HepG2 (cell line): ENCODE measurements around the gene GRM7. TPM values are rescaled to one million over a fixed set of nuclear protein-coding genes. Genes with fewer than 3 reads are reported as not detected.
A peak's percentile ranks its signal among the peaks of the same experiment; 100 is the strongest.

Experiments used
- ATAC-seq: fragments of 200-7000 bp; cut with Tn5 transposase; 3 replicates; pipeline ENCODE4 v1.9.1; 2020; ENCODE audit warnings: mild to moderate bottlenecking, moderate library complexity
- BruUV-seq: library from RNA; stranded (reverse); fragments of 400-500 nt; replicated peaks from 2 replicates; lab custom pipeline; 2021; lab: Mats Ljungman, UMichigan
- CTCF ChIA-PET: fragments of 300-600 bp; formaldehyde crosslinking; extraction: SDS; loops from one replicate; lab custom pipeline; 2021; ENCODE audit warnings: low total read pairs, inconsistent platforms, low intra/inter-chr PET ratio; lab: Yijun Ruan, JAX
- POLR2A ChIA-PET: fragments of 350-600 bp; sonication (Branson Sonifier 250); formaldehyde crosslinking; loops from one replicate; lab custom pipeline; 2020; ENCODE audit warnings: antibody characterized with exemption, inconsistent platforms; lab: Yijun Ruan, JAX
- DNase-seq: peaks from one replicate; pipeline ENCODE4 v3.0.0-alpha.2; 2015; ENCODE audit warnings: low spot score
- FAIRE-seq: peaks from 3 replicates; lab custom pipeline; 2011; peaks lifted over from hg19 to GRCh38; lab: Jason Lieb, UNC
- H2AFZ ChIP-seq: one replicate; pipeline ENCODE4 v1.6.1; 2011; ENCODE audit warnings: low read length, inconsistent platforms
- H3K27ac ChIP-seq: fragments of 300-600 bp; 3 replicates; pipeline ENCODE4 v1.8.0; 2011; ENCODE audit warnings: mixed run types, mild to moderate bottlenecking, mixed read lengths, low read length, inconsistent platforms; ENCODE audit not compliant: insufficient read depth; ENCODE audit errors: extremely low read length
- H3K27me3 ChIP-seq, 2 experiments: fragments of 200-600 bp in 1 of 2; 2 replicates in 1 of 2; 3 replicates in 1 of 2; pipeline versions ENCODE4 v1.6.0 to v1.8.0; 2011; ENCODE audit warnings: low read length in 2 of 2, mild to moderate bottlenecking in 2 of 2, moderate library complexity in 2 of 2, inconsistent platforms in 1 of 2; ENCODE audit not compliant: insufficient read depth in 2 of 2, control insufficient read depth in 1 of 2
- H3K36me3 ChIP-seq, 2 experiments: fragments of 200-600 bp in 1 of 2; replicated peaks in 1 of 2; 2 replicates in 1 of 2; 3 replicates in 1 of 2; pipeline versions ENCODE4 v1.5.1 to v1.8.0; 2011; ENCODE audit warnings: low read length in 2 of 2, inconsistent platforms in 1 of 2; ENCODE audit not compliant: insufficient read depth in 2 of 2, control insufficient read depth in 1 of 2
- H3K4me1 ChIP-seq: 2 replicates; pipeline ENCODE4 v1.5.1; 2012; ENCODE audit warnings: low read length, inconsistent platforms; ENCODE audit not compliant: insufficient read depth
- H3K4me2 ChIP-seq: 2 replicates; pipeline ENCODE4 v1.6.0; 2011; ENCODE audit warnings: low read depth, low read length, inconsistent platforms
- H3K4me3 ChIP-seq, 3 experiments: fragments of 200-600 bp in 1 of 3; sonication (generic), shearing (Covaris generic) in 1 of 3; replicated peaks in 1 of 3; 2 replicates each; pipeline ENCODE4 v1.5.1; 2011 to 2016; ENCODE audit warnings: low read length in 3 of 3, inconsistent platforms in 2 of 3, low read depth in 2 of 3, mild to moderate bottlenecking in 2 of 3, control low read depth in 1 of 3, mixed read lengths in 1 of 3; ENCODE audit not compliant: insufficient read depth in 1 of 3
- H3K79me2 ChIP-seq: one replicate; pipeline ENCODE4 v1.6.1; 2011; ENCODE audit warnings: low read length, inconsistent platforms; ENCODE audit not compliant: insufficient read depth
- H3K9ac ChIP-seq: 2 replicates; pipeline ENCODE4 v1.6.0; 2011; ENCODE audit warnings: mild to moderate bottlenecking, low read depth, low read length, inconsistent platforms; ENCODE audit not compliant: insufficient read depth
- H3K9me3 ChIP-seq: 2 replicates; pipeline ENCODE4 v1.5.1; 2012; ENCODE audit warnings: mild to moderate bottlenecking, low read length
- H4K20me1 ChIP-seq: 2 replicates; pipeline ENCODE4 v1.6.0; 2011; ENCODE audit warnings: inconsistent platforms, mild to moderate bottlenecking, low read length, moderate library complexity; ENCODE audit not compliant: insufficient read depth
- GFI1 ChIP-seq: sonication (generic); formaldehyde crosslinking; IDR thresholded peaks from 2 replicates; pipeline ENCODE4 v1.5.0; 2020; ENCODE audit warnings: missing genetic modification reagents, mild to moderate bottlenecking, borderline replicate concordance
- KLF15 ChIP-seq: sonication (generic); formaldehyde crosslinking; IDR thresholded peaks from 2 replicates; pipeline ENCODE4 v1.8.1; 2023; ENCODE audit warnings: borderline replicate concordance, mild to moderate bottlenecking, inconsistent platforms, missing genetic modification reagents, mixed read lengths
- MAFF ChIP-seq: IDR thresholded peaks from 2 replicates; pipeline ENCODE4 v1.6.1; 2011; ENCODE audit warnings: low read depth, low read length, improper control_type of control experiment
- MTF2 ChIP-seq: sonication (generic); formaldehyde crosslinking; IDR thresholded peaks from 2 replicates; pipeline ENCODE4 v1.5.0; 2020; ENCODE audit warnings: missing genetic modification reagents, borderline replicate concordance
- NFKBIZ ChIP-seq: IDR thresholded peaks from 2 replicates; pipeline ENCODE4 v1.6.1; 2018; ENCODE audit warnings: missing genetic modification reagents, missing compliant biosample characterization
- PHF20 ChIP-seq: sonication (generic); formaldehyde crosslinking; IDR thresholded peaks from 2 replicates; pipeline ENCODE4 v1.5.0; 2020; ENCODE audit warnings: mild to moderate bottlenecking, missing genetic modification reagents
- SSRP1 ChIP-seq: IDR thresholded peaks from 2 replicates; pipeline ENCODE4 v1.6.1; 2016; ENCODE audit warnings: control low read depth
- ZNF12 ChIP-seq: sonication (generic); formaldehyde crosslinking; IDR thresholded peaks from 2 replicates; pipeline ENCODE4 v1.5.0; 2020; ENCODE audit warnings: missing genetic modification reagents
- ZNF460 ChIP-seq: sonication (generic); formaldehyde crosslinking; IDR thresholded peaks from 2 replicates; pipeline ENCODE4 v1.5.1; 2020; ENCODE audit warnings: missing genetic modification reagents, mild to moderate bottlenecking, borderline replicate concordance
- ZNF556 ChIP-seq: sonication (generic); formaldehyde crosslinking; IDR thresholded peaks from 2 replicates; pipeline ENCODE4 v1.4.0; 2020; ENCODE audit warnings: mild to moderate bottlenecking, missing genetic modification reagents, borderline replicate concordance
- ZNF557 ChIP-seq: sonication (generic); formaldehyde crosslinking; IDR thresholded peaks from 2 replicates; pipeline ENCODE4 v1.4.0; 2020; ENCODE audit warnings: missing genetic modification reagents
- ZNF776 ChIP-seq: sonication (generic); formaldehyde crosslinking; IDR thresholded peaks from 2 replicates; pipeline ENCODE4 v1.4.0; 2020; ENCODE audit warnings: mild to moderate bottlenecking, missing genetic modification reagents
- ZSCAN12 ChIP-seq: sonication (generic); formaldehyde crosslinking; IDR thresholded peaks from 2 replicates; pipeline ENCODE4 v1.9.0; 2021; ENCODE audit warnings: mild to moderate bottlenecking, missing genetic modification reagents
- WGBS: methylation state at CpG from one replicate; pipeline ENCODE4 v1.1.6; 2017; ENCODE audit warnings: low lambda C conversion rate; 5-methylcytosine and 5-hydroxymethylcytosine counted together
- in situ Hi-C: cut with HindIII; loops from 2 replicates; pipeline ENCODE4 v1.10.0; 2017; ENCODE audit warnings: low pct_unique_long_range_greater_than_20kb; ENCODE audit not compliant: extremely low pct_ligation_motif_present
- intact Hi-C: fragments of 100-400 bp; cut with micrococcal nuclease; formaldehyde crosslinking; loops from one replicate; pipeline ENCODE4 v1.10.0; 2022; ENCODE audit not compliant: unreplicated experiment
- polyA plus RNA-seq, 8 experiments: library from polyadenylated mRNA; depleted of rRNA in 3 of 8; stranded (reverse) in 7 of 8; unstranded in 1 of 8; fragments of >200 nt; fragmentation: Illumina TruSeq in 4 of 8; extraction: Trizol in 4 of 8; gene quantifications; 2 replicates each; pipeline versions ENCODE4 v1.2.1 to v1.2.3, GENCODE V29; 2011 to 2016; ENCODE audit warnings: low read depth in 4 of 8, missing spikeins in 1 of 8, mixed read lengths in 1 of 8; ENCODE audit not compliant: insufficient read depth in 1 of 8
- total RNA-seq, 5 experiments: library from RNA; depleted of rRNA; stranded (reverse); fragments of >200 nt; fragmentation: Illumina TruSeq; extraction: Trizol; gene quantifications; 2 replicates each; pipeline ENCODE4 v1.2.3, GENCODE V29; 2016; ENCODE audit warnings: low read depth in 1 of 5
- TF ChIP-seq, protein P1 (sequence below): sonication (generic); formaldehyde crosslinking; conservative IDR thresholded peaks from 2 replicates; pipeline ENCODE4 v1.8.0; 2022; ENCODE audit warnings: mild to moderate bottlenecking, moderate library complexity, missing genetic modification reagents
- TF ChIP-seq, protein P2 (sequence below): sonication (generic); formaldehyde crosslinking; IDR thresholded peaks from 2 replicates; pipeline ENCODE4 v1.8.0; 2022; ENCODE audit warnings: missing genetic modification reagents, mild to moderate bottlenecking, borderline replicate concordance
- TF ChIP-seq, protein P3 (sequence below): sonication (generic); formaldehyde crosslinking; conservative IDR thresholded peaks from 2 replicates; pipeline ENCODE4 v1.8.0; 2022; ENCODE audit warnings: low read depth, missing genetic modification reagents
- TF ChIP-seq, protein P4 (sequence below): sonication (generic); formaldehyde crosslinking; IDR thresholded peaks from 2 replicates; pipeline ENCODE4 v1.4.0; 2020; ENCODE audit warnings: mild to moderate bottlenecking, missing genetic modification reagents

The GRM7 gene
- total and polyA plus RNA-seq, 2 of the 13 experiments (the other 11 are each of a cell fraction or from before 2014, with no cell fraction given), result not detected

DNA sequence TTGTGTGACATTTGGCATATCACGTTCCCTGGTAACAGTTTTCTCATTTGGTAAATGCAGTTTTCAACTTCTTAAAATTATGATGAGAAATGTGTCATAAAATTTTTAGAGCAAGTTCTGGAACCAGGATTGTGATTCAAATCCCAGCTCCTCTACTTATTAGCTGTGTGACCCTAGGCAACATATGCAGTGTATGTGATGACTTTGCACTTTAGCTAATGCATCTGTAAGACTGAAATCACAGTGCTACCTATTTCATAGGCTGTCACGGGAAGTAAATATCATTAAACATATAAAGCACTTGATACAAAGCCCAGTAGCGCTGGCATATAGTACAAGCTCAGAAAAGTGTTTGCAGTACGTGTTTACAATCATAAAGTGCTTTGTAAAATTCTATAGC lies 419.4 kb downstream of the GRM7 start (continued):
- TF ChIP-seq MAFF (peak; percentile 31; the same call in 1 of the 2 replicates), ZNF460 (CRISPR knock-in tag) (no peak), GFI1 (CRISPR knock-in tag) (no peak)

DNA sequence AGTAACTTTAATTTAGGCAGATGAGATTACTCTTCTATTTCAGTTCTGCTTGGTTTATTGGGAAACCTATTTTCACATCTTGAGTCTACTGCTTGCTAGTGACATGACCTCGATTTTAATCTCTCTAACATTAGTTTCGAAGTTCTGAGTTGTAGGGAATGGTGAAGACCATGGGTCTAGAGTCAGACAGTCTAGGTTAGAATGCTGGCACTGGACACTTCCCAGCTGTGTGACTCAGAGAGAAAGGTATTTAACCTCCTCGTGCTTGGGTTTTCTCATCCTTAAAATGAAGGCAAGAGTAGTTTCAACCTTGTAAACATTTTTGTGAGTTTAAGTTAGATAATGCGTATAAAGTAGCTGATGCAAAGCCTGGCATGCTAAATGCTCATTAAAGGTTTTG lies 422.1 kb downstream of the GRM7 start:
- no peak overlapping the region for H3K27ac ChIP-seq
- no TSS peak for BruUV-seq
- H3K27me3 ChIP-seq, result no peaks in the 10 kb centered on the region
- DNase-seq, result no peak
- CTCF ChIA-PET, result no interaction called here
- H3K36me3 ChIP-seq, result no peaks in the 10 kb centered on the region
- no peak for ATAC-seq
- H3K79me2 ChIP-seq, result no peaks in the 10 kb centered on the region
- no peaks in the 10 kb centered on the region for H4K20me1 ChIP-seq
- no peak for FAIRE-seq
- no peaks in the 10 kb centered on the region for H3K4me1 ChIP-seq
- POLR2A ChIA-PET, result no interaction called here
- H3K9ac ChIP-seq, result no peak overlapping the region
- H3K4me3 ChIP-seq, result no peak overlapping the region
- WGBS, result 24% methylated on average over 4 of the region's 4 CpGs
- H3K4me2 ChIP-seq, result no peak overlapping the region
- in situ Hi-C loops (no loop called here), intact Hi-C loops (no loop called here)
- H2AFZ ChIP-seq, result no peak overlapping the region
- peaks cover 59% of the 10 kb centered on the region for H3K9me3 ChIP-seq
- TF ChIP-seq, protein P1, sequence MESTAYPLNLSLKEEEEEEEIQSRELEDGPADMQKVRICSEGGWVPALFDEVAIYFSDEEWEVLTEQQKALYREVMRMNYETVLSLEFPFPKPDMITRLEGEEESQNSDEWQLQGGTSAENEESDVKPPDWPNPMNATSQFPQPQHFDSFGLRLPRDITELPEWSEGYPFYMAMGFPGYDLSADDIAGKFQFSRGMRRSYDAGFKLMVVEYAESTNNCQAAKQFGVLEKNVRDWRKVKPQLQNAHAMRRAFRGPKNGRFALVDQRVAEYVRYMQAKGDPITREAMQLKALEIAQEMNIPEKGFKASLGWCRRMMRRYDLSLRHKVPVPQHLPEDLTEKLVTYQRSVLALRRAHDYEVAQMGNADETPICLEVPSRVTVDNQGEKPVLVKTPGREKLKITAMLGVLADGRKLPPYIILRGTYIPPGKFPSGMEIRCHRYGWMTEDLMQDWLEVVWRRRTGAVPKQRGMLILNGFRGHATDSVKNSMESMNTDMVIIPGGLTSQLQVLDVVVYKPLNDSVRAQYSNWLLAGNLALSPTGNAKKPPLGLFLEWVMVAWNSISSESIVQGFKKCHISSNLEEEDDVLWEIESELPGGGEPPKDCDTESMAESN (CRISPR knock-in tag), result no peak
- no peak for TF ChIP-seq MTF2 (CRISPR knock-in tag)
- no peak for TF ChIP-seq ZNF556 (CRISPR knock-in tag)
- no peak for TF ChIP-seq KLF15 (CRISPR knock-in tag)
- TF ChIP-seq, protein P2, sequence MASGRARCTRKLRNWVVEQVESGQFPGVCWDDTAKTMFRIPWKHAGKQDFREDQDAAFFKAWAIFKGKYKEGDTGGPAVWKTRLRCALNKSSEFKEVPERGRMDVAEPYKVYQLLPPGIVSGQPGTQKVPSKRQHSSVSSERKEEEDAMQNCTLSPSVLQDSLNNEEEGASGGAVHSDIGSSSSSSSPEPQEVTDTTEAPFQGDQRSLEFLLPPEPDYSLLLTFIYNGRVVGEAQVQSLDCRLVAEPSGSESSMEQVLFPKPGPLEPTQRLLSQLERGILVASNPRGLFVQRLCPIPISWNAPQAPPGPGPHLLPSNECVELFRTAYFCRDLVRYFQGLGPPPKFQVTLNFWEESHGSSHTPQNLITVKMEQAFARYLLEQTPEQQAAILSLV, result no peak
- no peak for TF ChIP-seq ZSCAN12 (CRISPR knock-in tag)
- no peak for TF ChIP-seq ZNF557 (CRISPR knock-in tag)
- TF ChIP-seq, protein P3, sequence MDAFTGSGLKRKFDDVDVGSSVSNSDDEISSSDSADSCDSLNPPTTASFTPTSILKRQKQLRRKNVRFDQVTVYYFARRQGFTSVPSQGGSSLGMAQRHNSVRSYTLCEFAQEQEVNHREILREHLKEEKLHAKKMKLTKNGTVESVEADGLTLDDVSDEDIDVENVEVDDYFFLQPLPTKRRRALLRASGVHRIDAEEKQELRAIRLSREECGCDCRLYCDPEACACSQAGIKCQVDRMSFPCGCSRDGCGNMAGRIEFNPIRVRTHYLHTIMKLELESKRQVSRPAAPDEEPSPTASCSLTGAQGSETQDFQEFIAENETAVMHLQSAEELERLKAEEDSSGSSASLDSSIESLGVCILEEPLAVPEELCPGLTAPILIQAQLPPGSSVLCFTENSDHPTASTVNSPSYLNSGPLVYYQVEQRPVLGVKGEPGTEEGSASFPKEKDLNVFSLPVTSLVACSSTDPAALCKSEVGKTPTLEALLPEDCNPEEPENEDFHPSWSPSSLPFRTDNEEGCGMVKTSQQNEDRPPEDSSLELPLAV (CRISPR knock-in tag), result no peak
- TF ChIP-seq, protein P4, sequence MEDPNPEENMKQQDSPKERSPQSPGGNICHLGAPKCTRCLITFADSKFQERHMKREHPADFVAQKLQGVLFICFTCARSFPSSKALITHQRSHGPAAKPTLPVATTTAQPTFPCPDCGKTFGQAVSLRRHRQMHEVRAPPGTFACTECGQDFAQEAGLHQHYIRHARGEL, result no peak
- no peak for TF ChIP-seq ZNF12 (CRISPR knock-in tag)
- TF ChIP-seq SSRP1 (CRISPR knock-in tag), result no peak
- TF ChIP-seq ZNF776 (CRISPR knock-in tag), result no peak
- TF ChIP-seq PHF20 (CRISPR knock-in tag), result no peak
- TF ChIP-seq NFKBIZ (CRISPR knock-in tag), result no peak
